HepG2 (cell line): ENCODE data around the gene ALG14. TPM values are rescaled to one million over a fixed set of nuclear protein-coding genes. Genes with fewer than 3 reads are reported as not detected.

Source experiments
- AHR ChIP-seq: IDR thresholded peaks from 2 replicates; pipeline ENCODE4 v1.6.1; 2018; ENCODE audit warnings: missing genetic modification reagents, missing compliant biosample characterization
- ASH2L ChIP-seq: fragments of 300-600, 200-600 bp; sonication (generic); IDR thresholded peaks from 2 replicates; pipeline ENCODE4 v1.7.0; 2017; ENCODE audit warnings: low read depth, mild to moderate bottlenecking, moderate library complexity, mixed read lengths, low read length; ENCODE audit not compliant: insufficient read length
- ATF1 ChIP-seq: IDR thresholded peaks from 2 replicates; pipeline ENCODE4 v1.6.1; 2016; ENCODE audit warnings: mild to moderate bottlenecking, control low read depth
- ATF2 ChIP-seq: sonication (generic); formaldehyde crosslinking; IDR thresholded peaks from 2 replicates; pipeline ENCODE4 v1.4.0; 2020; ENCODE audit warnings: missing genetic modification reagents
- CEBPG ChIP-seq: IDR thresholded peaks from 2 replicates; pipeline ENCODE4 v1.6.1; 2016
- FOSL2 ChIP-seq: sonication (generic); formaldehyde crosslinking; IDR thresholded peaks from 2 replicates; pipeline ENCODE4 v1.4.0; 2020; ENCODE audit warnings: missing genetic modification reagents
- FOXC1 ChIP-seq: sonication (generic); formaldehyde crosslinking; IDR thresholded peaks from 2 replicates; pipeline ENCODE4 v1.8.0; 2022; ENCODE audit warnings: mild to moderate bottlenecking, missing genetic modification reagents, borderline replicate concordance
- HDAC2 ChIP-seq: sonication (generic); formaldehyde crosslinking; IDR thresholded peaks from 2 replicates; pipeline ENCODE4 v1.4.0; 2020; ENCODE audit warnings: missing genetic modification reagents
- HNF4G ChIP-seq, 2 experiments: sonication (generic) in 1 of 2; formaldehyde crosslinking in 1 of 2; IDR thresholded peaks; 2 replicates each; pipeline versions ENCODE4 v1.4.0 to v1.6.1; 2011 to 2020; ENCODE audit warnings: borderline replicate concordance in 2 of 2, low read depth in 2 of 2, mild to moderate bottlenecking in 2 of 2, low read length in 1 of 2, missing genetic modification reagents in 1 of 2, moderate library complexity in 1 of 2
- KAT8 ChIP-seq: IDR thresholded peaks from 2 replicates; pipeline ENCODE4 v1.6.1; 2016; ENCODE audit warnings: missing genetic modification reagents, missing compliant biosample characterization
- KLF6 ChIP-seq: IDR thresholded peaks from 2 replicates; pipeline ENCODE4 v1.8.0; 2016; ENCODE audit warnings: missing biosample characterization, missing genetic modification reagents
- MIER2 ChIP-seq: IDR thresholded peaks from 2 replicates; pipeline ENCODE4 v1.6.1; 2016; ENCODE audit warnings: missing biosample characterization, missing genetic modification reagents
- SMARCE1 ChIP-seq: fragments of 450-650 bp; IDR thresholded peaks from 2 replicates; pipeline ENCODE4 v1.6.1; 2017; ENCODE audit warnings: borderline replicate concordance
- TCF7 ChIP-seq: sonication (generic); IDR thresholded peaks from 2 replicates; pipeline ENCODE4 v1.6.1; 2016; ENCODE audit warnings: antibody characterized with exemption, low read depth
- TGIF2 ChIP-seq: IDR thresholded peaks from 2 replicates; pipeline ENCODE4 v1.6.1; 2016; ENCODE audit warnings: control low read depth, missing compliant biosample characterization
- ZFY ChIP-seq: sonication (generic); formaldehyde crosslinking; IDR thresholded peaks from 2 replicates; pipeline ENCODE4 v1.4.0; 2020; ENCODE audit warnings: missing genetic modification reagents
- ZNF121 ChIP-seq: sonication (generic); formaldehyde crosslinking; IDR thresholded peaks from 2 replicates; pipeline ENCODE4 v1.5.0; 2020; ENCODE audit warnings: mild to moderate bottlenecking, missing genetic modification reagents
- ZNF33A ChIP-seq: sonication (generic); formaldehyde crosslinking; IDR thresholded peaks from 2 replicates; pipeline ENCODE4 v1.5.1; 2020; ENCODE audit warnings: missing genetic modification reagents, mild to moderate bottlenecking, moderate library complexity, borderline replicate concordance
- ZNF496 ChIP-seq: sonication (generic); formaldehyde crosslinking; IDR thresholded peaks from 2 replicates; pipeline ENCODE4 v1.8.1; 2023; ENCODE audit warnings: mild to moderate bottlenecking, moderate library complexity, missing genetic modification reagents; ENCODE audit not compliant: insufficient replicate concordance
- ZNF562 ChIP-seq: sonication (generic); formaldehyde crosslinking; IDR thresholded peaks from 2 replicates; pipeline ENCODE4 v1.8.0; 2022; ENCODE audit warnings: missing genetic modification reagents, borderline replicate concordance
- ZNF724P ChIP-seq: sonication (generic); formaldehyde crosslinking; IDR thresholded peaks from 2 replicates; pipeline ENCODE4 v1.8.0; 2022; ENCODE audit warnings: missing genetic modification reagents, borderline replicate concordance
- polyA plus RNA-seq, 8 experiments: library from polyadenylated mRNA; depleted of rRNA in 3 of 8; stranded (reverse) in 7 of 8; unstranded in 1 of 8; fragments of >200 nt; fragmentation: Illumina TruSeq in 4 of 8; extraction: Trizol in 4 of 8; gene quantifications; 2 replicates each; pipeline versions ENCODE4 v1.2.1 to v1.2.3, GENCODE V29; 2011 to 2016; ENCODE audit warnings: low read depth in 4 of 8, missing spikeins in 1 of 8, mixed read lengths in 1 of 8; ENCODE audit not compliant: insufficient read depth in 1 of 8
- total RNA-seq, 5 experiments: library from RNA; depleted of rRNA; stranded (reverse); fragments of >200 nt; fragmentation: Illumina TruSeq; extraction: Trizol; gene quantifications; 2 replicates each; pipeline ENCODE4 v1.2.3, GENCODE V29; 2016; ENCODE audit warnings: low read depth in 1 of 5
- TF ChIP-seq, protein P1 (sequence below): sonication (generic); formaldehyde crosslinking; IDR thresholded peaks from 2 replicates; pipeline ENCODE4 v1.4.0; 2020; ENCODE audit warnings: mild to moderate bottlenecking, missing genetic modification reagents

Gene ALG14
- total and polyA plus RNA-seq, 2 of the 13 experiments (the other 11 are each of a cell fraction or from before 2014, with no cell fraction given): 4.5 to 12.7 TPM

GRCh38 chr1:95068956-95069709 is 3.6 kb downstream of the ALG14 start (continued):
- TF ChIP-seq TCF7 (no peak; the same call in 1 of the 2 replicates), ZFY (0 out of 2 replicates have a peak, but pooled peaks have one; percentile 27), SMARCE1 (no peak), HNF4G (IDR thresholded peaks at IDR 0.05; ENCODE audit: borderline replicate concordance, low read depth, low read length) (peak; percentile 79; the same call in 1 of the 2 replicates), HNF4G (CRISPR knock-in tag; IDR thresholded peaks at IDR 0.05; ENCODE audit: borderline replicate concordance, low read depth) (no peak), FOSL2 (peak; percentile 21; the same call in 1 of the 2 replicates), ZNF496 (CRISPR knock-in tag) (no peak), CEBPG (CRISPR knock-in tag) (peak; percentile 39; the same call in 1 of the 2 replicates), HDAC2 (CRISPR knock-in tag) (0 out of 2 replicates have a peak, but pooled peaks have one; percentile 15), KAT8 (CRISPR knock-in tag) (peak; percentile 74), ZNF33A (CRISPR knock-in tag) (no peak), FOXC1 (CRISPR knock-in tag) (no peak), ATF2 (CRISPR knock-in tag) (no peak), ZNF121 (CRISPR knock-in tag) (no peak), ATF1 (CRISPR knock-in tag) (0 out of 2 replicates have a peak, but pooled peaks have one; percentile 41), ZNF724P (CRISPR knock-in tag) (no peak), MIER2 (CRISPR knock-in tag) (no peak), TGIF2 (no peak), ZNF562 (no peak), KLF6 (CRISPR knock-in tag) (no peak), AHR (CRISPR knock-in tag) (no peak), ASH2L (peak; percentile 69)
- TF ChIP-seq, protein P1, sequence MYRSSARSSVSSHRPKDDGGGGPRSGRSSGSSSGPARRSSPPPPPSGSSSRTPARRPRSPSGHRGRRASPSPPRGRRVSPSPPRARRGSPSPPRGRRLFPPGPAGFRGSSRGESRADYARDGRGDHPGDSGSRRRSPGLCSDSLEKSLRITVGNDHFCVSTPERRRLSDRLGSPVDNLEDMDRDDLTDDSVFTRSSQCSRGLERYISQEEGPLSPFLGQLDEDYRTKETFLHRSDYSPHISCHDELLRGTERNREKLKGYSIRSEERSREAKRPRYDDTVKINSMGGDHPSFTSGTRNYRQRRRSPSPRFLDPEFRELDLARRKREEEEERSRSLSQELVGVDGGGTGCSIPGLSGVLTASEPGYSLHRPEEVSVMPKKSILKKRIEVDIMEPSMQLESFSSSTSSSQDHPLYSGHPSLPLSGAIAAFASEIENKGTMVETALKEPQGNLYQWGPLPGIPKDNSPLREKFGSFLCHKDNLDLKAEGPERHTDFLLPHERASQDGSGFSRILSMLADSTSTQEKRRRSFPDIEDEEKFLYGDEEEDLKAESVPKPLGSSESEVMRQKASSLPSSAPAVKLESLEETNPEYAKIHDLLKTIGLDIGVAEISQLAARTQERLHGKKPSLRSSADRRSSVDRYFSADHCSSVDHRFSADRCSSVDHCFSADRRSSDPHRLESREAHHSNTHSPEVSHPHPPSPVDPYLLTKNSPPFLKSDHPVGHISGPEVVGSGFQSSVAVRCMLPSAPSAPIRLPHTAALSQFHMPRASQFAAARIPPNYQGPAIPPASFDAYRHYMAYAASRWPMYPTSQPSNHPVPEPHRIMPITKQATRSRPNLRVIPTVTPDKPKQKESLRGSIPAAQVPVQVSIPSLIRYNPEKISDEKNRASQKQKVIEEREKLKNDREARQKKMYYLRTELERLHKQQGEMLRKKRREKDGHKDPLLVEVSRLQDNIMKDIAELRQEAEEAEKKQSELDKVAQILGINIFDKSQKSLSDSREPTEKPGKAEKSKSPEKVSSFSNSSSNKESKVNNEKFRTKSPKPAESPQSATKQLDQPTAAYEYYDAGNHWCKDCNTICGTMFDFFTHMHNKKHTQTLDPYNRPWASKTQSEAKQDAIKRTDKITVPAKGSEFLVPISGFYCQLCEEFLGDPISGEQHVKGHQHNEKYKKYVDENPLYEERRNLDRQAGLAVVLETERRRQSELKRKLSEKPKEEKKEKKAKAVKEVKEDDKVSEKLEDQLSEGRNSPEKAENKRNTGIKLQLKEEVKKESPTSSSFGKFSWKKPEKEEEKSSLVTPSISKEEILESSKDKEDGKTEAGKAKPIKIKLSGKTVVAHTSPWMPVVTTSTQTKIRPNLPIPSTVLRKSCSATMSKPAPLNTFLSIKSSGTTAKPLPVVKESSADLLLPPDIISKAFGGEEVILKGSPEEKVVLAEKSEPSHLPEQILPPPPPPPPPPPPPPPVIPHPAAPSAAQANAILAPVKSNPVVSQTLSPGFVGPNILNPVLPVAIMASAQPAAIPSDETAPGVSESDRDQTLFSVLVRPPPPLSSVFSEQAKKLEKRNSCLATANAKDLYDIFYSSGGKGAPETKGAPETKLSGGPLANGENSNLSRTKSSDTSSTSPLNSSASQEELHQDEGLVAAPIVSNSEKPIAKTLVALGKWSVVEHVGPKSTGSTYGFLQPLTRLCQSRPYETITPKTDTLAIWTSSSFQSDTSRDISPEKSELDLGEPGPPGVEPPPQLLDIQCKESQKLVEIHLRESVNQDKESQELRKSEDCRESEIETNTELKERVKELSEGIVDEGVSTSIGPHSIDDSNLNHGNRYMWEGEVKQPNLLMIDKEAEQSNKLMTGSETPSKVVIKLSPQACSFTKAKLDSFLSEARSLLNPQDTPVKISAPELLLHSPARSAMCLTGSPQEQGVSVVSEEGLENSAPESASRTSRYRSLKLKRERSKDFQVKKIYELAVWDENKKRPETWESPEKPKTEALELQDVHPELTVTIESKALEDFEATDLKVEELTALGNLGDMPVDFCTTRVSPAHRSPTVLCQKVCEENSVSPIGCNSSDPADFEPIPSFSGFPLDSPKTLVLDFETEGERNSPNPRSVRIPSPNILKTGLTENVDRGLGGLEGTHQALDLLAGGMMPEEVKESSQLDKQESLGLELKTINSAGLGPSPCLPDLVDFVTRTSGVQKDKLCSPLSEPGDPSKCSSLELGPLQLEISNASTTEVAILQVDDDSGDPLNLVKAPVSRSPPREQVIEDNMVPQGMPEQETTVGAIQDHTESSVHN (CRISPR knock-in tag): no peak
